AML-193 (cell line): ENCODE measurements around the gene ADCY1.

Source experiments
- DNase-seq, 2 experiments: peaks; one replicate each; lab custom pipeline; 2025; lab: John Stamatoyannopoulos, UW

ADCY1 gene

DNA sequence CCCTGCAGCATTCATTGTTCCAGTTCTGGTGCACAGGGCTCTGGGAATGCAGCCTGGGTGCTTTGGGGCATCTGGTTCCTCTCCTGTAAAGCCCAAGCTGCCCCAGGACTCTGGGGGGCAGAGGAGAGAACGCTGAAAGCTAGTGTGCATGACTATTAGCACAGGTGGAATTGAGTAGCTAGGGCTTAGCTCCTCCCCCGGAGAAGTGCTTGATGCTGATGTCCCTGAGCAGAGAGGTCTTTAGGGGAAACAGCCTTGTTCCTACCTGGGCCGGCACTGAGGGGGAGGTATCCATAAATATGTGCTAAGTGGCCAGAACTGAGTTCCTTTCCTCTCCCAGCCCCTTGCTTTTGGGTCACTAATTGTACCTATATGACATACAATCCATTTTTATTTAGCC, 3.9 kb downstream of the ADCY1 start:
- no peak for DNase-seq

DNA sequence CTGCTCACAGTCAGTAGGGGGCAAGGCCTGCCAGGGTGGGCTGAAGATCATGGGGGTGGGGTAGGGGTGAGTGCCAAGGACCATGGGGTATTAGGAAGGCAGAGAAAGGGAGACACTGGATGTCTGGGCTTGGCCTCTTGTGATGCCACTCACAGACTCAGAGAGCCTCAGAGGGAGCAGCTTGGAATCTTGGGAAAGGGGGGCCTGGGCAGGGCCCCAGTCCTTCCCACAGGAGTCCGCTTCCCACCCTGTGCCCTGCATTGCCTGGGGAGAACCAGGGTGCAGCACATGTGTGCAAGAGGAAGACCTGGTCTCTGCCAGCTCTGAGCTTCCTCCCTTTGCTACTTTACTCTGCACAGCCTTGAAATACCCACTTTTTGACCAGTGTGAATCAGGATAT, 4.3 kb downstream of the ADCY1 start:
- DNase-seq: no peak

DNA sequence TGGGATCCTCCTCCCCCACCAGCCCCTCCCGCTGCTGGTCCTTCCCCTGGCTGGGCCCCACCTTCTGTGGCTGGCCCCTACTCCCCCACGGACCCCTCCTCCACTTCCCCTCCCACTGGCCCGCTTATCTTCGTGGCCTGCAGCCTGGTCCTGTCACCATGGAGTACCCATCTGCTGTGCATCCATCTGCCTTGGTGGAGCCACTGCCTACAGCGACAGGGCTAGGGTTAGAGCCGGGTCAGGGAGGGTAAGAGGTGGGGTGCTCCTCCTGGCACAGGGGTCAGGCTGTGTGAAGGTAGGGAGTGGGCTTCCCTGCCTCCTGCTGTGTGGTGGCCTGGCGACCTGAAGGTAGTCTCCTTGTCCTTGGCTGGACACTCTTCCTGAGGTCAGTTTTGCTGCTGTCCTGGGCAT, 5.2 kb downstream of the ADCY1 start:
- no peak for DNase-seq

DNA sequence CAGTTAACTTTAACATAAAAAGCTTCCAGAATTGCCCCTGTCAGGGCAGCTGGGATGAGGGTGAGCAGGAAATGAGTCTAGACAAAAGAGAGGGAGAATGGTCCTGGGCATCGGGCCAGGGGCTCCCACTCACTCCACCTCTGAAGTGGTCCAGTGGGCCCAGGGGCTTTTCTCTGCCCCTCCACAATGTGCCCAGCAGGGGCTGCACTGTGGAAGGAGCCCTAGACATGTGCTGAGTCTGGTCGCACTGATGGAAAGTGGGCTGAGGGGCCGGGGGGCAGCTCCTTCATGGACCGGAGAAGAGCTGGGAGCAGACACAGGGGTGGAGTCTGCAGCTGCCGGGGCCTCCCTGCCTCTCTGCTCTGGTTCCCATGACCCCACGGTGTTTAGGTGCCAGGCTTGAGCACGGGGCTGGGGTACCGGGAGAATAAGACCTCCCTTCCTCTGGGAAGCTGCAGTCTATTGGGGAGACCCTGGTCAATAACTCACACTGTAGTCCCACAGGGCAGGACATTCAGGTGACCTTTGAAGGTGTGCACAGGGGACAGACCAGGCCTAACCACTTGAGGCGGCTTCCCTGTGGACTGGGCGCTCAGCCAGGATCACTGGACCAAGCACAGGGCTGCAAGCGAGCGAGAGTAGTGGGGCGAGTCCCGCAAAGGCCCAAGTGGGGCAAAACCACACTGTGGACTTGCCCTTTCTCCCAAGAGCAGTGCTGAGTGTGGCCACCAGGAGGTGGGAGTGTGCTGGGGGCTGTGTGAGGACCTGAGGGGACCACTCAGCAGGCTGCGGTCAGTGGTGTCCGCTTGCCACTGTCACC, 6.1 kb downstream of the ADCY1 start:
- DNase-seq: no peak

DNA sequence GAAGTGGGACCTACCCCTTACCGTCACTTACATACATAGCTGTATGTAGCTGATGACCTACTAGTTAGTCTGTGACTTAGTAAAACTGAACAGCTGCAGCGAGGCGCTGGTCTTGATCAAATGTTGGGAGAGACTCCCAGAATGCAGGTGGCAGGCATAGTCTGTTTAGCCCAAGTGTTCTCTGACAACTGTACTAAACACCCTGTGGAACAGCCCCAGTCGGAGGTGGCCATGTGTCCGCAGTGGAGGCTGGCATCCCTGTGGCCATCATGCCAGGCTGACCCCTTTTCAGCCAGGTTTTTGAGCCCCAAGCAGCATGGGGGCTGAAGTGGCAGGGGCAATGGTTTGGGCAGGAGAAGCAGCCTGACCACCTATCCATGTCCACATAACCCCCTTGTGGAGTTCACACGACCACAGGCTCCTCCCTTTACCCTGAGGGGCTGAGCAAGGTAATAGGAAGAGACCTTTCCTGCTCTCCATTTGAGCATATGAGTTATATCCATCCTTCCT, 7.2 kb downstream of the ADCY1 start:
- DNase-seq: no peak

DNA sequence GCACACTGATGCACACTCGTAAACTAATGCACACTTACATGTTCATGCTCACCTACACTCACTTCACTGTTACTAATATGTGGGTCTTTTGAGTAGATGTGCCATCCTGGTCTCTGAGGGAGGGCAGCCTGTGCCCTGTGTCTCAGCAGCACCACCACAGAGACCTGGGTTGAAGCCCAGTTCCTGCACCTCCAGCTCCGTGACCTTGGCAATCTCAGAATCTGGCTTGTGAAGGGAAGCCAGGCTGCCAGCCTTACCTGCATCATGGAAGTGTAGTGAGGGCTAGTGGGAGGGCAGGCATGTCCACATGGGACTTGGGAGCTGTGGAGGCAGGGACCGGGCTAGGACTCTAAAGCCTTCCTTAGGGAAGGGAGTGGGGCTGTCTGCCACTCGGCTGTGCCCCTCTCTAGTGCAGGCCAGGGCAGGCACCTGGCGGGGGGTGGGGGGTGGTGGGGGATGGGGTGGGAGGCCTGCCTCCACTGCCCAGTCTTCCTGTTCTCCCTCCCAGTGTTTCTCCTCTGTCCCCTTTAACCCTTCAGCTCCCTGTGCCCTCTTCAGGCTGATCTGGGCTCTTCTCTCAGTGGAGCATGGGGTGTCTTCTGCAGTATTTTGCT, 8.1 kb downstream of the ADCY1 start:
- no peak for DNase-seq

DNA sequence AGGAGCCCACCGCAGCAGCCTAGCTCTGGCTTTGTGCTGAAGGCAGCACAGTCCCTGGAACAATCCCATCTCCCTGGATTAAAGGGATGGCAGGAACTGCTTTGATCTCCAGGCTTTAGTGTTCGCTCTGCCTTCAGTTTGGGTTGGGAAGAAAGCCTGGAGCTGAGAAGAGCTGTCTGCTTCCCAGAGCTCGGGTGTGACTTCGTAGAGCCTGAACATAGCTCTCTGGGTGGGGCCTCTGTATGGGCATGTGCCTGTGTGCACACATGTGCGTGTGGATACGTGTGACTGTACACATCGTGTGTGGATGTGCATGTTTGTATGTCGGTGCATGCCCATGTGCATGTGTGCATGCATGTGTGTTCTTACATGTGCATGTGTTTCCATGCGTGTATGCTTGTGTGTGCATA, 8.7 kb downstream of the ADCY1 start:
- DNase-seq: no peak

DNA sequence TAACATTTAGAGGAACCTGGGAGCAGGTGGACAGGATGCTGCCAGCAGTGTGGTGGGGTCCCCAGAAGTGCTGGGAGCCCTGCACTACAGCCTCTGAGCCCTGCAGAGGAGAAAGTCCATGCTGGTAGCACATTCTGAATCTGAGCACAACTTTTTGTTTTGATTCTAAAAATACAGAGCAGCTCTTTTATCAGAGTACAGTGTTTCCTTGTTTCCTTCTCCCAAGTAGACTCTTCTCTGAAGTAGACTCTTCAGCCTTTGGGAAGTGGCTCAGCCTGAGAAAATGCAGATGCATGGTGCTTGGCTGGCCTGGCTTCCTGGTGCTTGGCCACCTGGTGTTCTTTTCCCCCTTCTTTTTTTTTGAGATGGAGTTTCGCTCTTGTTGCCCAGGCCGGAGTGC, 9.1 kb downstream of the ADCY1 start:
- no peak for DNase-seq

DNA sequence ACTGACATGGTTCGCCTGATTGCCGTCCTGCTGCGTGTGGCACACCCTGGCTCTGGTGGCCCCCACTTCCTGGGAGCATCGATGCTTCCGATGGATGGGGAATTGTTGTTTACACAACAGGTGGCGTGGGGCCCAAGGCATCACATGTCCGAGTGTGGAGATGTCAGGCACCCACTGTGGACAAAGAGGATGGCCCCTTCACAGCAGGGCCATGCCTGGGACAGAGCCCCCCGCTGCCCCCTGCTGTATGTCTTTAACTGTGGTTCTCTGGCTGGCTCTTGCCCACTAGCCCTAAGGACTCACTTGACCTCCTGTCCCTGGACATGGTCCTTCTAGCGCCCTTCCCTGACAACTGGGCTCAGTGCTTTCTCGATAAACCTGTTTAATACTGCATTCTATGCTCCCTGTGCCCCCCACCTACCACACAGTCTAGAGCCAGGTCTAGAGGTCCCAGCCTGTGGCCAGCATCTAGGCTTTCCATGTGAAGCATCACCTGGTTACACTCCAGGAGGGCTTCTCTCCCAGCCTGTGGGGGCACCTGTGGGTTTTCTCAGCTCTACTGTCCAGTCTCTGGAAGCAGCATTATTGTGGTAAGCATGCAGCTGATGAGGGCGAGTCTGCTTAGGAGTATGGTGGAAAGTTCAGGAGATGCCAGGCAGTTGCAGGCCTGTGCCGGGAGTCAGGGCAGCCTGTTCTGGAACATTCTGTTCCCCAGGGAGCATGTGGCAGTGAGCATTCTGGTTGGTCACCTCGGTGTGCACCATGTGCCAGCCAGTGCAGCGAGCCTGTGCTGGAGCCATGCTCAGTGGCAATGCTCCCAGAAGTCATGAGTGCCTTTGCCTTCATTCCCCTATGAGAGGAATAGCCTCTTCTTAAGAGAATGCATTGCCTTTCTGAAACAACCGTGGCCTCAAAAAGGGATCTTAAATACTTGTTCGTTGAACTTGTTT, 10.4 kb downstream of the ADCY1 start:
- DNase-seq: no peak

DNA sequence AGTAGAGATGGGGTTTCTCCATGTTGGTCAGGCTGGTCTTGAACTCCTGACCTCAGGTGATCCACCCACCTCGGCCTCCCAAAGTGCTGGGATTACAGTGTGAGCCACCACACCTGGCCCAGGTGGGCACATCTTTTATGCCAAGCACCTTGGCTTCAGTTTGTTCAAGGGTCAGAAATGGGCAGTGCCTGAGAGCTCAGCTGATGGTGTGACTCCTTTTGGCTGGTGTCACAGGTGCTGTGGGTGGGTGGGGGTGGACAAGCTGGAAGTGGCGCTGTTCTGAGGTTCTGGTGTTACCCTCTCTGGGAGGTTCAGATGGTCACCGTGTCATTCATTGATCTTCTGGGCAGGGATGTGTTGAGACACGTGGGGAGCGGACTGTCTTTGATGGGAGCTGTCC, 11.5 kb downstream of the ADCY1 start:
- no peak for DNase-seq

DNA sequence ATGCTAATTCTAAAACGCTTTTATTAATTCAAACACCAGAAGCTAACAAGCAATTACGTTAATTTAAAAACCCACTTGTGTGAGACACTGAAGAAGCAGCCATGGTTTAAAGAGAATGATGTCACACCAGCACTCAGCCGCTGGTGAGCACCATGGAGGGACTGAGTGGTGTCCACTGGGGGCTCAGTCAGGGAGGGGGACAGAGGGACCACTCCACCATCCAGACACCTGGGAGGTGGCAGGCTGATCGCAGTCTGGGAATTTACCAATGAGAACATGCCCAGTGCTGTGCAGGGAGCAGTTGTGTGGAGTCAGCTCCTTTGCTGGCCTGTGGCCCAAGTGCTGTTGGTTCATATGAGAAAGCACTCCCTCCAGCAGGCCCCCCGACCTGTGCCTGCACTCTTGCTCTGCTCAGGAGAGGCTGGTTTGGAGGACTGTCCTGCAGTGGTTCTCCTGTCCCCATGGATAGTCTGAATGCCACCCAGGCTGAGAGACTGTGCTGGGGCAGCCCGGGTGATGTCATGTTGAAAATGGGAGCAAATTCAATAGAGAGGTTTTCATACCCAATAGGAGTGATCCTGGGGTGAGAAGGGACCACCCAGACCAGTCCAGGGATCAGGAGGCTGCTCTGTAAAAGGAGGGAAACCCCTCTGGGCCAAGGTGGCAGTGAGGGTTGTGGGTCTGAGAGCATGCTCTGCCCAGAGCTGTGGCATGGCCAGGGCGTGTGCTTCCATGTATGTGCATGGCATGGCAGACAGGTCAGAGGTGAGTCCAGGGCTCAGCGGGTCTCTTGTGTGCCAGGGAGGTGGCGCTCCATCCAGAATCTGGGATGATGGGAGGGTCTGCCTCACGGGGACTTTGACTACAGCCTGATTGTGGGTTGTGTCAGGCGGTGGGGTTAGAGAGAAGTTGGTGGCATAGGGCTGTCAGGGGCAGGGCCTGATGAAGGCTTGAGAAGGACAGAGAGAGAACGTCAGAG, 12.7 kb downstream of the ADCY1 start:
- no peak for DNase-seq

DNA sequence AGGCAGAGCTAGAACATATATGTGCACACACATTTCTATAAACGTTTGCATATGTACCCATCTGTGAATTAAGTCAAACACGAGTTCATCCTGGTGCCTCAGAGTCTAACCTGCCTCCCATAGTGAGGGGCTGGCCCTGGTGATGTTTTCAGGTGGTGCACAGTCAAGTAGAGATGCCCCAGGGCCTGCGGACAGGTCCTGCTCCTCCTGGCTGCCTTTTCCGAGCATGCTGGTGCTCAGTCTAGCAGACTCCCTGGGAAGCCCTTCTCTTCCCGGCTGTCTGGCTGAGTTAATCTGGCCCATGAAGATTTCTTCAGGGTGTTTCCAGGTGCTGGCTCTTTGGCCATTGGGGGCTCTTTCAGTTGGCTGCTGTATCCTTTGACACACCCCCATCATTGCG, 14.3 kb downstream of the ADCY1 start:
- no peak for DNase-seq

DNA sequence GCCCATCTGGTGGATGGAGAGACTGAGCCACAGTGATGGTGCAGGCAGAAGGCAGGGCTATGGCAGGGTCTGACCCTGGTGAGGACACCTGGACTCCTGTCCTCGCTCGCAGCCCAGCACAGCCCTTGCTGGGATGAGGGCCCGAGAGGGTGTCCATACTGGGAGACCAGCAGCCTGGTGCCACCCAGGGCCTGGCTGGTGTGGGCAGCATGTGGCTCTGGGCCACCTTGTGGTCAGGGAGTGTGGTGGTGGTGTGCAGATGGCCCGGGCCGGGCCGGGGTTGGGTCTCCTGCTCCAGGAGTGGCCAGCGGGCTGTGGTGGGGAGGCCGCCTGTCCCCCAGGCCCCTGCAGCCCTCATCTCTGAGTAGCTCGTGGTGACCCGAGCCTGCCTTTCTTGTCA, 14.9 kb downstream of the ADCY1 start:
- no peak for DNase-seq

DNA sequence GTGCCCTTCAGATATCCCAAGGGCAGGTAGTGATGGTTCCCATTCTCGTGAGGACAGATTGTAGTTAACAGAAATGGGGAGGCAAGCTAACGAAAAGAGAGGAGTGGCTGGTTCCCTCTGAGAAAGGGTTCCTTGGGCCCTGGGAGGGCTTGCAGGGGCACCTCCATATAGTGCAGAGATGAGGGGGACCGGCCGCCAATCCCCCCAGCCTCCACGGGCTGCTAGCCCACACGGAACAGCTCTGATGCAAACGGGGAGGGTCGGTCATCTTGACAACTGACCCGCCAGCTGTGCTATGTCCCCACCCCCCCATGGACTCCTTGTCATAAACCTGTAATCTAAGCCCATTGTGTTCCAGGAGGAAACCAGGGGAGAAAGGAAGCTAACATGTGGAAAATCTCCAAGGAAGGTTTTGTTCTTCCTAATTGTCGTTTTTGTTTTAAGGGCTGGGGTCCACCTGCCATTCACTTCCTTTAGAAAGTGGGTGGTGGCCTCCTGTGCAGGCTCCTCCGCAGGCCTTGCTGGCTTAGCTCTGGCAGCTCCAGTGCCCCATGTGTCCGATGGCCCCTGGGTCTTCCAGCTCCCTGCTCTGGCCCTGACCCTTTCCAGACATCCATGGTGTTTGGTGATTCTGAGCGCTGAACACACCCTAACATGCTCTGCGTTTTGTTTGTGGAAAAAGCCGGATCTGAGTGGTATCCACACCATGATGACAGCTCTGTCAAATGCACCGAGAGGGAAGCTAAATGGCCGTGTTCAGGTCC, 15.9 kb downstream of the ADCY1 start:
- DNase-seq: no peak

DNA sequence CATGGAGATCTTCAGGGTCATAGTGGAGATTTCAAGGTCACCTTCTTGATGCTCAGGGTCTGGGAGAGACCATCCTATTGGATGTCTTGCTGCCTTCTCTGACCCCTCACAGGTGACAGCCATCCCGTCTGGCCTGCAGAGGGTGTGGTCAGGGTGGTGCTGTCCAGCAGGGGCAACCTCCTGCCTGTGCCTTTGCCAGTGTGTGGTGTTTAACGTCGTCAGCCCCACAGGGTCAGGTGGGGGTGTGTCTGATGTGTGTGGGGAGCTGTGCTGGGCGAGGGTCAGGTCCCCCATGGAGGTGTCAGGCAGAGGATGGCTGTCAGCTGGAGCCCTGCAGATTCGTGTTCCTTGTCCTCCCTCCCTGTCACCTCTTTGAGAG, 16.5 kb downstream of the ADCY1 start:
- DNase-seq: no peak

DNA sequence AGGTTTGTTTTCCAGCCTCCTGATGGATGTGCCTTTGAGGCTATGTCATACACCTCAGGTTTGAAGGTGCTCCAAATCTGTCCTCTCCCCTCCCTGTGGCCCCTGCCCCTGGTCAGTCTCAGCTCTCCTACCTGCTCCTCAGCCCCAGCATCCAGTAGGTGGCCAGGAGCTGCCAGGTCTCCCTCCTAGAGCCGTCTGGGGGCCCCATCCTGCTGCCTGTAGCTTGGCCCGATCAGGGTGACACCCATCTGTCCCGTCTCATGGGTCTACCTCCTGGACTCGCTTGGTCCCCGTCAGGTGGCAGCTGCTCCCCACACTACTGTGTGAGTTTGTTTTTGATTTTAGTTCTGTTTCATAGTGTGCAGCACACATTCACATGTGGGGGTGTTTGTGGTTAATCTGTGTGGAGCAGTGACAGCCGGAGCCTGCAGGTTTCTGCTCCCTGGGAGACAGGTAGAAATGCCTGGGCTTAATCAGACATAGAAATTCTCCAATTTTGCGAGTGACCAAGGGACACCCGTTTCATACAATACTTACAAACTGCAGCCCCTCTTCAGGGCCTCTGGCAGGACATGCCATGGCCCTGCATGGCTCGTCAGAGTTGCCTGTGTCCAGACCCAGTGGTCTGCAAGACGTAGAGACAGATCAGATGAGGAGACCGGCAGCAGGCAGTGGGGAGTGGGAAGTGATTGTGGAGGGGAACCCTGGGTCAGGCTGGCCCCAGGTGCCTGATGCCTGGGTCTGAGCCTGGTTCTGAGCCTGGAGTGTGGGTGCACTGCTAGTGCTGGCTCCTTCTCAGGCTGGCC, 17.1 kb downstream of the ADCY1 start:
- DNase-seq: no peak

DNA sequence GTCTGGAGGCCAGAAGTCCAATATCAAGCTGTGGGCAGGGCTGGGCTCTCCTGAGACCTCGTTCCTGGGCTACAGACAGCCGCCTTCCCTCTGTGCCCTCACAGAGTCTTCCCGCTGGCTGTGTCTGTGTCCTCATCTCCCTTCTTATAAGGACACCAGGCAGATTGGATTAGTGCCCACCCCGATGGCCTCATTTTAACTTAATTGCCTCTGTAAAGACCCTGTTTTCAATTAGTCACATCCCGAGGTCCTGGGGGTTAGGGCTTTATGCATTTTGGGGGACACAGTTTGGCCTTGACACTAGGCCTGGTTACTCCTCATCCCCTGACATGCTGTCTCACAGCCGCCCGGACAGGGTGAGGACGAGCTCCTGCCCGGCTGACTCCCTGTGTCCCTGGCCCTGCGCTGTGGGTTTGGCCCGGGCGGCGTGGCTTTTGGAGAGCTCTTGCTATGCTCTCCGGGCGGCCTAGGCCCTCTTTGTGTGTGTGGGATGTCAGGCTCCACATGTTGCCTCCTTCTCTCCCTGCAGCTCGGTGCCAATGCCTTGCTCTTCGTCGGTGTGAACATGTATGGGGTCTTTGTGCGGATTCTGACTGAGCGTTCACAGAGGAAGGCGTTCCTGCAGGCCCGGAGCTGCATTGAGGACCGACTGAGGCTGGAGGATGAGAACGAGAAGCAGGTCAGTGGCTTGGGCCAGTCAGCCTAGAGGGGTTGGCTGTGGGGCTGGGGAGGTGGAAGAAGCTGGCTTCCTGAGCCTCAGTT, 18.2 kb downstream of the ADCY1 start:
- no peak for DNase-seq

DNA sequence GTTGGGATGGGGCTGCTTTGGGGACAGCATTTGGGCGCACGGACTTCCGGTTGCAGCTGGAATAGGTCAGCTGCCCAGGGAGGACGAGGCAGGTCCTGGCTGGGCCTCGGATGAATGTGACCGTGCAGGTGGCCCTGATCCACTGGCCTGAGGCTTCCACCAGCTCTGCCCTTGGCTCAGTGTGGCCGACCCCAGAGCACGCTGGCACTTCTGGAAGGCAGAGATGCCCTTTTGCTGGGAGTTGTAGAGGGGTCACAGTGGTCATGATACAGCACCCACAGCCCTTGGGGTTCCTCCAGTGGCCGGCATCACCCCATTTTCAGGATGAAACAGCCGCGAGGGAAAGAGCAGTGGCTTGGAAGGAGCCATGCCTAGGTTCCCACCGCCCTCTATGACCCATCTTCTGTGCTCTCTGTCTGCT, 19.0 kb downstream of the ADCY1 start:
- no peak for DNase-seq

DNA sequence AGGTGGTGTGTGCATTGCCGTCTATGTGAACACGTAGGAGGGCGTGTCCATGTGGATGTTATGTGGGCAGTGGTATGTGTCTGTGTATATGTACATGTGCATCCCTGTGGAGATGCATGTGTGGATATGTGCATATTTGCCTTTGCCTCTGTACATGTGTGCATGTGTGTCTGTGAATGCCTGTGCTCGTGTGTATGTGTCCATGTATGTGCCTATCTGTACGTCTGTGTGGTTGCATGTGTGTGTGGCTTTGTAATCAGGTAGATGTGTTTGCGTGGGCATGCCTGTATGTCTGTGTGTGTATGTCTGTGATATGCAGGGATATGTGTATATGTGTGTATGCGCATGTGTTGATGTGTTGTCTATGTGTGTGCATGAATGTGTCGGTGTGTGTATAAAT, 19.7 kb downstream of the ADCY1 start:
- DNase-seq: no peak
